ENCODE results near the gene COL26A1.
"Not testable (repeated sequence)": the region's sequence is repeated elsewhere in the genome, so short reads cannot be mapped to it uniquely, and the experiment has no call there.

The COL26A1 gene

DNA sequence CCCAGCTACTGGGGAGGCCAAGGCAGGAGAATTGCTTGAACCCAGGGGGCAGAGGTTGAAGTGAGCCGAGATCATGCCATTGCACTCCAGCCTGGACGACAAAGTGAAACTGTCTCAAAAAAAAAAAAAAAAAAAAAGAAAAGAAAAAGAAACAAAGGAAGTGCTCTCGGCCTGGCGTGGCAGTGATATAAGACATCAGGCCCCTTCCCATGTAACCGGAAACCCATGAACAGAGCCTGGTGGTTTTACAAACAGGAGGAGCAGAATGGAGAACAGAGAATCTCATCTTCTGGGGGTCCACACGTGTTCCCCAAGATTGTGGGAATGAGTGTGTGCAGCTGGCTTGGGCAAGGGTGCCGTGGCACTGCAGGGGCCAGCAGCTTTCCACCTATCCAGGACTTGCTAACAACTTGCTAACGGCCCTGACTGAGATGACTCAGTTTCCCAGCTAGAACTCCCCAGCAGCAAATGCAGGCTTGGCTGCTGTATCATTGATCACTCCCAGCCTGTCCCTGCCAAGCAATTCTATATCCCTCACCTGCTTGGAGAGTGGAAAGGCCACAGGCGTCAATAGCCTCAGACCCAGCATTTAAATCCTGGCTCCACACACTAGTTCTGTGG lies 103.0 kb downstream of the COL26A1 start:
- Mint-ChIP-seq H3K27ac (no peak overlapping the region), H3K27me3 (peaks cover 6% of the 10 kb centered on the region), H3K36me3 (no peaks in the 10 kb centered on the region), H3K9me3 (no peaks in the 10 kb centered on the region), H3K4me3 (no peak overlapping the region), H3K4me1 (peaks cover 2% of the 10 kb centered on the region)
- no peak for ATAC-seq (ENCODE audit: low read depth)
- no peak for DNase-seq (ENCODE audit: low spot score in 2 of 2)

DNA sequence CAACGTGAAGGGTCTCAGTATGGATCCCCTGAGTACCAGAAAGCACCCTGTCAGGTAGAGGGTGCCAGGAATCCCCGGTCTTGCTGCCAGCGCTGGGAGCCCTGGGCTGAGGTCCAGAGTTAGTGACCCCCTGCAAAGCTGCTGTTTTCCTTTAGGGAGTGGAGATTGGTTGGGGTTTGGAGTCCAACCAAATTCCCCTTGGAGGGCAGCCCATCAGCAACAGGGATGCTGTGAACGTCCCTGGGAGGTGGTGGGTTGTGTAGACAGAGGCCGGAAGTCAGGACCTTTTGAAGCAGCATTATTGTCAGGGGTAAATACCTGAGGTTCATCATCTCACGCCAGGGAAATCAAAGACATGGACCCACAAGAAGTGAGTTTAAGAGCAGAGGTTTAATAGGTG lies 104.2 kb downstream of the COL26A1 start:
- no peaks in the 10 kb centered on the region for H3K36me3 Mint-ChIP-seq
- H3K27ac Mint-ChIP-seq: no peak overlapping the region
- ATAC-seq (ENCODE audit: low read depth) (no peak), DNase-seq (ENCODE audit: low spot score in 2 of 2) (no peak)
- H3K4me3 Mint-ChIP-seq: no peak overlapping the region
- H3K27me3 Mint-ChIP-seq: peaks cover 6% of the 10 kb centered on the region
- peaks cover 2% of the 10 kb centered on the region for H3K4me1 Mint-ChIP-seq
- no peaks in the 10 kb centered on the region for H3K9me3 Mint-ChIP-seq

DNA sequence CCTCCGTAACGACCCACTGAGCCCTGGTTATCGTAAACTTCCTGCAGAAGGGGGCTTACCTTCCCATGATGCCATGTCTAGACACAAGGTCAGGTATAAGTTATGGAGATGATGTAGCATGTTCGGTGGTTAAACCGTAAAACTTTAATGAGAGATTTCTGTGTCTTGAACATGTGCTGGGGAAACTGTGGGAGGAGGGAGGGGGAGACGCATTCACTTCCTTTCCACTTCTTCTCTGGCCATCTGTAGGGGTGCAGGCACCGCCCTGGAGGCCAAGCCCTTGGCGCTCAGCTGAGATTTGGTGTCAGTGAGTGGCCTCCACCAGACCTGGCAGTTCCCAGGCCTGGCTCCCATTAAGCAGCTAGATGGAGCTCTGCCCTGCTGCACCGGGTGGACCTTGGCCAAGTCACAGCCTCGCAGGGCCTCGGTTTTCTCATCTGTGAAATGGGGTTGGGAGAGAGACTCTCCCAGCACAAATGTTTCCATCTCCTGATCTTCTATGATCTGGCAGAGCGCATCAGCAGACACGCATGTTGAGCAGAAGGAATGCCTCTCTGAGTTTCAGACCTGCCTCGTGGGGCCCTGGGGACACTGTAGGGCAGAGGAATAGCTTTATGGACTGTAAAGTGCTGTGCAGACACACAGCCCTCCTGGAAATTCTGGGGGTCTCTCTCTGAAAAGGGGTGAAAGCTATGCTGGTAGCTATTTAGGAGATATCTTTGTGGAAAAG lies 106.0 kb downstream of the COL26A1 start:
- Mint-ChIP-seq H3K9me3 (no peaks in the 10 kb centered on the region), H3K4me3 (no peak overlapping the region), H3K27me3 (peaks cover 6% of the 10 kb centered on the region), H3K36me3 (no peaks in the 10 kb centered on the region), H3K27ac (no peak overlapping the region), H3K4me1 (peaks cover 2% of the 10 kb centered on the region)
- ATAC-seq (ENCODE audit: low read depth) (no peak), DNase-seq (ENCODE audit: low spot score in 2 of 2) (no peak)

DNA sequence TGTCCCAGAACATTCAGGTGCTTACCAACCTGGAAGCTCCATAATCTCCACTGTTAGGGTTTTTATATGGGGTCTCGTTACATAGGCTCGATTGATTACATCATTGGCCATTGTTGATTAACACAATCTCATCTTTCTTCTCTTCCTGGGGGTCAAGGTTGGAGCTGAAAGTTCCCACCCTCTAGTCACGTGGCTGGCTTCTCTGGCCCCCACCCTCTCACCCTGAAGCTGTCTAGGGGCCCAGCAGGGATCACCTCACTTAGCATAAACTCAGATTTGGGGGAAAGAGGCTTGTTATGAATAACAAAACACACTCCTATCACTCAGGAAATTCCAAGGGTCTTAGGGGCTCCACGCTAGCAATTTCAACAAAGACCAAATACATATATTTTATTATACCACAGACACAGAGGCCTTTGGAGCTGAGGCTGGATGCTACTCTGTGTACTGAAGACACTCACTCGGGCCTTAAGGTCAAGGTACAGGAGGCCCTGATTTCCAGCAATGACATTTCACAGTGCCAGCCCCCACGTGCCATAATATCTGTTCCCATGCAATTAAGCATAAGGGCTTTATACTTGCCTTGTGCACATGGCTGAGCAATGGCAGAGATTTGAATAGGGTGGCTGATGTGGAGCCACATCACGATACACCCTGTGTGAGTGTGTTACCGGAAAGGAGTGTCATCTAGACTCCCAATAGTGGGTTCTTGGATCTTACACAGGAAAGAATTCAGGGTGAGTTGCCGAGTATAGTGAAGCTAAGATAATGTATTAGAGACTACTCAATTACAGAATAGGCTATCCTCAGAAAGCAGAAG lies 108.2 kb downstream of the COL26A1 start:
- H3K27me3 Mint-ChIP-seq: peaks cover 2% of the 10 kb centered on the region
- ATAC-seq (ENCODE audit: low read depth) (no peak), DNase-seq (ENCODE audit: low spot score in 2 of 2) (no peak)
- no peaks in the 10 kb centered on the region for H3K9me3 Mint-ChIP-seq
- H3K4me1 Mint-ChIP-seq: peaks cover 2% of the 10 kb centered on the region
- no peak overlapping the region for H3K27ac Mint-ChIP-seq
- H3K4me3 Mint-ChIP-seq: no peak overlapping the region
- H3K36me3 Mint-ChIP-seq: no peaks in the 10 kb centered on the region

DNA sequence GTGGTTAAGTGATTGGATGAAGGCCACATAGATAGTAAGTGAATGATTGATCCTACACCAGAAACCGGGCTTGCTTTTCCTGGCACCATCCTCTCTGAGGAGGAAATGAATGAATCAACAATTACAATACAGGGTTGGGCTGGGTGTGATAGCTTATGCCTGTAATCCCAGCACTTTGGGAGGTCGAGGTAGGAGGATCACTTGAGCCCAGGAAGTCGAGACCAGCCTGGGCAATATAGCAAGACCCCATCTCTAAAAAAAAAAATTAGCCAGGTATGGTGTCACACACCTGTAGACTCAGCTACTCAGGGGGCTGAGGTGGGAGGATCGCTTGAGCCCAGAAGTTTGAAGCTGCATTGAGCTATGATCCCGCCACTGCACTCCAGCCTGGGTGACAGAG lies 111.5 kb downstream of the COL26A1 start:
- peaks cover 4% of the 10 kb centered on the region for H3K27me3 Mint-ChIP-seq
- DNase-seq (ENCODE audit: low spot score in 2 of 2) (no peak), ATAC-seq (ENCODE audit: low read depth) (no peak)
- H3K27ac Mint-ChIP-seq: no peak overlapping the region
- H3K4me3 Mint-ChIP-seq: no peak overlapping the region
- peaks cover 3% of the 10 kb centered on the region for H3K36me3 Mint-ChIP-seq
- H3K4me1 Mint-ChIP-seq: peaks cover 2% of the 10 kb centered on the region
- peaks cover 4% of the 10 kb centered on the region for H3K9me3 Mint-ChIP-seq

DNA sequence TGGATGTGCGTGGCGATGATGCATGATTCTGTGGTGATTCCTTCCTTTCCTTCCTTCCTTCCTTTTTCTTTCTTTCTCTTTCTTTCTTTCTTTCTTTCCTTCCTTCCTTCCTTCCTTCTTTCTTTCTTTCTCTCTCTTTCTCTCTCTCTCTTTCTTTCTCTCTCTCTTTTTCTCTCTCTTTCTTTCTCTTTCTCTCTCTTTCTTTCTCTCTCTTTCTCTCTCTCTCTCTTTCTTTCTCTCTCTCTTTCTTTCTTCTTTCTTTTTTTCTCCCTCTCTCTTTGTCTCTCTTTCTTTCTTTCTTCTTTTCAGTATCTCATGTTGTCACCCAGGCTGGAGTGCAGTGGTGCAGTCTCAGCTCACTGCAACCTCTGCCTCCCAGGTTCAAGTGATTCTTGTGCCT lies 113.0 kb downstream of the COL26A1 start:
- H3K9me3 Mint-ChIP-seq: peaks cover 13% of the 10 kb centered on the region
- not testable (repeated sequence) for DNase-seq (ENCODE audit: low spot score in 2 of 2); H3K4me3 Mint-ChIP-seq; H3K36me3 Mint-ChIP-seq; H3K27ac Mint-ChIP-seq; H3K27me3 Mint-ChIP-seq; H3K4me1 Mint-ChIP-seq; ATAC-seq (ENCODE audit: low read depth)

DNA sequence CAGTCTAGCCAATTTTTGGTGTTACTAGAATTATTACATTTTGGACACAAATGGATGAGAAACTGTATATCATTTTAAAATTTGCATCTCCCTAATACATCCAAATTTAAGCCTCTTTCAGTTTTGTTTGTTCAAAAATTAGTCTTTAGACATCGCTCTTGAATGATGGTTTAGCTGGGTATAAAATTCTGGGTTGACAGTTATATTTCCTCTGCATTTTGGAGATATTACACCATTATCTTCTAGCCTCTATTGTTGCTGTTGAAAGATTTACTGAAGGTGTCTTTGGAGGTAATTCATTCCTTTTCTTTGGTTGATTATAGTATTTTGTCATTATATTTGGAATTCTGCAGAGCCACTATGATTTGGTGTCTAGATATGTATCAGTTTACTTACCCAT lies 116.5 kb downstream of the COL26A1 start:
- peaks cover 4% of the 10 kb centered on the region for H3K27me3 Mint-ChIP-seq
- DNase-seq (ENCODE audit: low spot score in 2 of 2): no peak
- peaks cover 2% of the 10 kb centered on the region for H3K4me1 Mint-ChIP-seq
- H3K4me3 Mint-ChIP-seq: no peak overlapping the region
- no peak overlapping the region for H3K27ac Mint-ChIP-seq
- ATAC-seq (ENCODE audit: low read depth): no peak
- peaks cover 5% of the 10 kb centered on the region for H3K36me3 Mint-ChIP-seq
- peaks cover 14% of the 10 kb centered on the region for H3K9me3 Mint-ChIP-seq

DNA sequence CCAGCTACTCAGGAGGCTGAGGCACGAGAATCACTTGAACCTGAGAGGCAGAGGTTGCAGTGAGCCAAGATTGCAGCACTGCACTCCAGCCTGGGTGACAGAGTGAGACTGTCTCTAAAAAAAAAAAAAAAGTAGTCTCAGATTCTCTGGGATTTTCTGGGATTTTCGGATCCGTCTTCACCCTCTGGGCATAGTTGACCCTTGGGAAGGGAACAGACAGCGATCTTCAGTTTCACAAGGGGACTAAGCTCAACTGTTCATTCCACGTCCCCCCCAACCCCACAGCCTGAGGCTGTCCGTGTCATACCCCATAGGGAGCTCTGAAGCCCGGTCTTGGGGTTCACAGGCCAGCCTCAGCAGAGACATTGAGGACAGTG lies 123.4 kb downstream of the COL26A1 start:
- H3K27me3 Mint-ChIP-seq: peaks cover 11% of the 10 kb centered on the region
- H3K36me3 Mint-ChIP-seq; DNase-seq (ENCODE audit: low spot score in 2 of 2); H3K4me1 Mint-ChIP-seq; H3K4me3 Mint-ChIP-seq; H3K27ac Mint-ChIP-seq; H3K9me3 Mint-ChIP-seq; ATAC-seq (ENCODE audit: low read depth): not testable (repeated sequence)

DNA sequence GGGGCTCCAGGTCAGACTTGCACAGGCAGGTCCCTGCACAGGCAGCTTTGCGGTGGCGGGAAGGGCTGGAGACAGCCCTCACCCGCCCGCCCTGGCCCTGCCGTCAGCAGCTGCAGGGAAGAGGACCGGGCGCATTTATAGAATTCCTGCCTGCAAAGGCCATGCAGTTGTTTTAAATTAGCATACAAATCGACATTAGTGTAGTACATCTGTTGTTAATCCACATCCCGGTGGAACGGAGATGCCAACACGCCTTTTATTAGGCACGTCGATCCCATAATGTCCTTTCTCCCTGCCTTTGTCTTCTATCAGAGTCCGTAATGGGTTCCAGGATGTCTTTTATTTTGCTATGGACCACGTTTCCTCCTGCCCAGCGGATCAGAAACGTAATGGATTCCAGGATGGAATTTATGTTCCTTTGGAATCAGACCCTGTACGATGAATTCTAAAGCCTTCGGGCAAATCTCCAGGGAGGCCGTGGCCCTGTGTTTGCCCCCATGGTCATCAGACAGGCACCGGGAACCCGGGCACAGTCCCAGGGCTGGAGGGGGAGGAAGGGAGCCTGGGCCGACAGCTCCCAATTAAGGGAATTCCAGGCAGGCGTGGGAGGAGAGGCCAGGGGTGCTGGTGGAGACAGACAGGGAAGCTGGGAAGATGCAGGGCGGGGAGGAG lies 123.9 kb downstream of the COL26A1 start:
- no peaks in the 10 kb centered on the region for H3K4me1 Mint-ChIP-seq
- no peak overlapping the region for H3K4me3 Mint-ChIP-seq
- H3K9me3 Mint-ChIP-seq: no peaks in the 10 kb centered on the region
- no peak overlapping the region for H3K27ac Mint-ChIP-seq
- peaks cover 11% of the 10 kb centered on the region for H3K27me3 Mint-ChIP-seq
- no peak for DNase-seq (ENCODE audit: low spot score in 2 of 2)
- H3K36me3 Mint-ChIP-seq: no peaks in the 10 kb centered on the region
- no peak for ATAC-seq (ENCODE audit: low read depth)

DNA sequence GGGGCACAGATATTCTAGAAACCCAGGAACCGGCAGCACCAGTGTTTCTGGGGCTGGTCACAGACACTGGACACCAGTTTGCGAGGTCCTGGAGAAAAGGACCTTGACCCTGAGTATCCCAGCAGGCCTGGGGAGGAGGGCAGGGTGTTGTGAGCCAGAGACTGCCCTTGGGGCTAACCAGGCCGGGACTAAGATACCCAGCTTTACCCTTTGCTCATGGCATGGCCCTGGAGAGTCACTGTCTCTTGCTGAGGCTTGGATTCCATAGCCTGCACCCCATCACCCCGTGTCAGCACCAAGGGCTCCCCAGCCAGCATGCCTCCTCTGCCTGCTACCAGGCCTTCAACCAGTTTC lies 124.4 kb downstream of the COL26A1 start:
- peaks cover 11% of the 10 kb centered on the region for H3K27me3 Mint-ChIP-seq
- ATAC-seq (ENCODE audit: low read depth) (no peak), DNase-seq (ENCODE audit: low spot score in 2 of 2) (no peak)
- no peak overlapping the region for H3K4me3 Mint-ChIP-seq
- no peak overlapping the region for H3K27ac Mint-ChIP-seq
- no peaks in the 10 kb centered on the region for H3K4me1 Mint-ChIP-seq
- H3K9me3 Mint-ChIP-seq: no peaks in the 10 kb centered on the region
- no peaks in the 10 kb centered on the region for H3K36me3 Mint-ChIP-seq

DNA sequence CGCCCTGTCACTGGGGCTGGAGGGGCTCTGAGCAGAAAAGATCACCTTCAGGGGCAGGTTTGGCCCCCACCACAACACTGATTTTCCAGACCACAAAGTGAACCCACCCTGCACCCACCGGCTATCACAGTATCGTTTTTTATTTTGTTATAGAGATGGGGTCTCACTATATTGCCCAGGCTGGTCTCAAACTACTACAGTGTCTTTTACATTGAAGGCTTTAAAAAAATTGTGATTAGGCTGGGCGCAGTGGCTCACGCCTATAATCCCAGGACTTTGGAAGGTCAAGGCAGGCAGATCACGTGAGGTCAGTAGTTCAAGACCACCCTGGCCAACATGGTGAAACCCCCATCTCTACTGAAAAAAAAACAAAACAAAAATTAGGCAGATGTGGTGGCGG lies 125.1 kb downstream of the COL26A1 start:
- Mint-ChIP-seq H3K9me3 (no peaks in the 10 kb centered on the region), H3K4me3 (no peak overlapping the region), H3K36me3 (no peaks in the 10 kb centered on the region), H3K27me3 (peaks cover 11% of the 10 kb centered on the region), H3K4me1 (no peaks in the 10 kb centered on the region), H3K27ac (no peak overlapping the region)
- no peak for ATAC-seq (ENCODE audit: low read depth)
- no peak for DNase-seq (ENCODE audit: low spot score in 2 of 2)

DNA sequence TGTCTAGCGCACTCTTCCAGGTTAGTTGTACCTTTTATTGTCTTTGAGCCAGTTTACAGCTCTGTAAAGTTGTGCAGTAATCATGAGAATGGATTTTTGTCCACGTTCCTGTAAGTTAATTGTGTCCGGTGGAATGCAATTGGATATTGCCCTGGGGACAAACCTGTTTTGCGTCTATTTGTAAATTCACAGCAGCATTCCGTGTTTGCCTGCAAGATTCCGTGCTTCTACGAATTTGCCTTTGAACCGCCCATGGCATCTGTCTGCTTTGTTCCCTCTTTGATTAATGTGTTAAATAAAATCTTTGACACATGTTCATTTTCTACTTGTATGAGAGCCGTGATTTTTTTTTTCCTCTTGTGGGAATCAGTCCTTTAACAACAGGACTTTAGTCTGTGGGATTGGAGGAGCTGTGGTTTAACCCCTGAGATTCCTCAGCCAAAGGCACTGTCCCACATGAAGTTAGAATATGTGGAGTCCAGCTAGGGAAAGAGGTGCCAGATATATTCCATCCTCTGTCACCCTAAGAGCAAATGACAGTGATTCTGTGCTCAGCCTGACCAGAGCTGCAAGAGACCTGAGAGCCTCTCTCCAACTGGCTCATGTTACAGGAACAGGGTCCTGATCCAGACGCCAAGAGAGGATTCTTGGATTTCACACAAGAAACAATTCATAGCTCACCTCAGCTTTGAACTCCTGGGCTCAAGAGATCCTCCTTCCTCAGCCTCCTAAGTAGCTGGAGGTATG lies 126.3 kb downstream of the COL26A1 start:
- no peaks in the 10 kb centered on the region for H3K36me3 Mint-ChIP-seq
- no peak for ATAC-seq (ENCODE audit: low read depth)
- no peak overlapping the region for H3K27ac Mint-ChIP-seq
- no peak for DNase-seq (ENCODE audit: low spot score in 2 of 2)
- no peaks in the 10 kb centered on the region for H3K4me1 Mint-ChIP-seq
- peaks cover 14% of the 10 kb centered on the region for H3K27me3 Mint-ChIP-seq
- H3K9me3 Mint-ChIP-seq: no peaks in the 10 kb centered on the region
- H3K4me3 Mint-ChIP-seq: no peak overlapping the region

DNA sequence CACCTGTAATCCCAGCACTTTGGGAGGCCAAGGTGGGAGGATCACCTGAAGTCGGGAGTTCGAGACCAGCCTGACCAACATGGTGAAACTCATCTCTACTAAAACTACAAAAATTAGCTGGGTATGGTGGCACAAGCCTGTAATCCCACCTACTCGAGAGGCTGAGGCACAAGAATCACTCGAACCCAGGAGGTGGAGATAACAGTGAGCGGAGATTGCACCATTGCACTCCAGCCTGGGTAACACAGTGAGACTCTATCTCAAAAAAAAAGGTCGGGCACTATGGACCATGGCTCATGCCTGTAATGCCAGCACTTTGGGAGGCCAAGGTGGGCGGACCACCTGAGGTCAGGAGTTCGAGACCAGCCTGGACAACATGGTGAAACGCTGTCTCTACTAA lies 127.8 kb downstream of the COL26A1 start:
- H3K27me3 Mint-ChIP-seq: peaks cover 14% of the 10 kb centered on the region
- not testable (repeated sequence) for H3K36me3 Mint-ChIP-seq; H3K27ac Mint-ChIP-seq; H3K4me1 Mint-ChIP-seq; DNase-seq (ENCODE audit: low spot score in 2 of 2); H3K4me3 Mint-ChIP-seq; H3K9me3 Mint-ChIP-seq; ATAC-seq (ENCODE audit: low read depth)

Measured in memory B cell (primary cell).